Astrocyte of the hippocampus (primary cell): Measurements from ENCODE around the gene USP17L10.
"Not testable (repeated sequence)": the region's sequence is repeated elsewhere in the genome, so short reads cannot be mapped to it uniquely, and the experiment has no call there.

ENCODE experiments used
- DNase-seq: peaks from one replicate; pipeline ENCODE4 v3.0.0; 2011; ENCODE audit warnings: low read depth, low spot score

The USP17L10 gene, protein sequence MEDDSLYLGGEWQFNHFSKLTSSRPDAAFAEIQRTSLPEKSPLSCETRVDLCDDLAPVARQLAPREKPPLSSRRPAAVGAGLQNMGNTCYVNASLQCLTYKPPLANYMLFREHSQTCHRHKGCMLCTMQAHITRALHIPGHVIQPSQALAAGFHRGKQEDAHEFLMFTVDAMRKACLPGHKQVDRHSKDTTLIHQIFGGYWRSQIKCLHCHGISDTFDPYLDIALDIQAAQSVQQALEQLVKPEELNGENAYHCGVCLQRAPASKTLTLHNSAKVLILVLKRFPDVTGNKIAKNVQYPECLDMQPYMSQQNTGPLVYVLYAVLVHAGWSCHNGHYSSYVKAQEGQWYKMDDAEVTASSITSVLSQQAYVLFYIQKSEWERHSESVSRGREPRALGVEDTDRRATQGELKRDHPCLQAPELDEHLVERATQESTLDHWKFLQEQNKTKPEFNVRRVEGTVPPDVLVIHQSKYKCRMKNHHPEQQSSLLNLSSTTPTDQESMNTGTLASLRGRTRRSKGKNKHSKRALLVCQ

DNA sequence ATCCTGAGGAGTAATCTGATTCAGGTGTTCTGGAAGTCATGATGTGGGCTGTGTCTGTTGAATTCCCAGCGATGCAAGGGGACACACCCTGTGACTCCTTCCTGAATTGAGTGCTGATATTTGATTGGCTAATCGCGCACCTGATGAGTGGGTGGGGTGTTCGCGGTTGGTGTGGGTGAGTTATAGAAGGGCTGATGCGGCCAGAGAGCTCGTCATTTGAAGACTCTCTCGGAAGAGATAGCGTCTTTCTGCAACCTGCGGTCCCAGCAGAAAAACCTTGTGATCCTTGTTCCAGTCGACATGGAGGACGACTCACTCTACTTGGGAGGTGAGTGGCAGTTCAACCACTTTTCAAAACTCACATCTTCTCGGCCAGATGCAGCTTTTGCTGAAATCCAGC is at the start of gene USP17L10:
USP17L10 (plus strand) TSS at position 301 of the 400 bp plus-strand sequence; CDS start at position 301, 0 bp downstream.
- DNase-seq: not testable (repeated sequence)

DNA sequence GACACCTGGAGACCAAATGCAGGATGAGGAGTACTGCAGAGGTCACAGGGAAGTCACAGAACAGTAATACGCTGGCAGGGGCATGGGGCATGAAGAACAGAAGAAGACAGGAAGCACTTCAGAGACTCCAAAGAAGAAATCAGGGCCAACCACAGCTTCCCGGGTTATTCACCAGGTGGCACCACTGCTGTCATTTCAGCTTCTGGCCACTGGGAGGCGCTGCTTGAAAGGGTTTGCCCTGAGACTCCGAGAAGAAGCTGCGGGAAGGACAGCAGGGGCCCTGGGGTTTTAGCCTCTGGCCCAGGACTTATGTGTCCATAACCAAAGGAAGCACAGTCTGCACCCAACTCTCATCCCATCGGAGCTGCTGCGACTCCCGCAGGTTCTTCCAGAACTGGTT is 44.5 kb upstream of the USP17L10 start:
- DNase-seq: not testable (repeated sequence)

DNA sequence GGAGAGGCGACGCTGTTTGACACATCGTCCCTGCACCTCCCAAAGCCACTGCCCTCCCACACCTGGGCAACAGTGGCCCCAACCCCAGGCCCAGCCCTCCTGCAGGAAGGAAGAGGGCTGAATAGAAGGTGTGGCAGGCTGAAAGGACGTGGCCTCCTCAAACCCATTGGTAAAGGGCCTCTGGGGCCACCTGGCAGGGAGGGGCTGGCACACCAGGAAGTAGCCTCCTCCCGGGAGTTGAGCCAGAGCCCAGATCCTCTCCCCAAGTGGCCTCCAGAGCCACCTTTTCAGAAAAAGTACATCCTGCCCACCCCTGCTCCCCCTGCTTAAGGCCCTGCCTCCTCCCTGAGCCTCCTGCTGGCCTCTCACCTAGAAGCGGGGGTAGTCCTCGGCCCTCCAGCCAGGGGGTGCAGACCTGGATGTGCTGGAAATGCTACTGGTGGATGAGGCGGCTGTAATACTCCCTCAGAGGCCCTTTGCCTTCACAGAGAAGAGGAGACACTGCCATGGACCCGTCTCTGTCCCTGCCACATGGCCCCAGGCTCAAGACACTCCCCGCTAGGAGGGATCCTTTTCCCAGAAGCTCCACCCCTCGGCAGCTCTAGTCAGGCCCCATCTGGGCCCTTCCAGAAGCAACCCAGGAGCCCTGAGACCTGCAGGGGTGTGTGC is 40.5 kb upstream of the USP17L10 start, which contains the start of gene FAM90A26:
FAM90A26 (plus strand) TSS at position 619 of the 669 bp plus-strand sequence. CDS start 2,764 bp downstream, outside the sequence.
- DNase-seq: not testable (repeated sequence)

DNA sequence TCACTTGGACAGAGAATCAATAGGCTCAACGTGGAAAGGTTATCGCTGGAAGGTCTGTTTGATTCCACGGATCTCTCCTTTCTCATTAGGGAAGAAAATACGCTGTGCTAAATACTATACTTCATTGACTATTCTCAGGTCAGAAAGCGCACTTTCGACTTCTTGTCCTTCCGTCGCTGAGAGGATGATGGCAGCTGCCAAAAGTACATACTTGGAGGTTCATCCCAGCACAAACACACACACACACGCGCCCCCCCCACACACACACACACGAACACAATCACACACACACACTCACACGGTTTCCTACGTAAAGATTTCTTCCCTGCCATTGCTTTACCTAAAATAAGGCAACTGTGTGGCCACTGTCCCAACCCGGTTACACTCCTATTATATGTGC is 4.2 kb downstream of the USP17L10 start:
- DNase-seq: not testable (repeated sequence)

GRCh38 chr4:9215105-9215504 is 4.6 kb downstream of the USP17L10 start, which contains the start of gene USP17L11:
Gene USP17L11, plus strand, starts transcription at chr4:9215405. Its CDS starts 0 bp downstream, at chr4:9215405.
- DNase-seq: not testable (repeated sequence)

DNA sequence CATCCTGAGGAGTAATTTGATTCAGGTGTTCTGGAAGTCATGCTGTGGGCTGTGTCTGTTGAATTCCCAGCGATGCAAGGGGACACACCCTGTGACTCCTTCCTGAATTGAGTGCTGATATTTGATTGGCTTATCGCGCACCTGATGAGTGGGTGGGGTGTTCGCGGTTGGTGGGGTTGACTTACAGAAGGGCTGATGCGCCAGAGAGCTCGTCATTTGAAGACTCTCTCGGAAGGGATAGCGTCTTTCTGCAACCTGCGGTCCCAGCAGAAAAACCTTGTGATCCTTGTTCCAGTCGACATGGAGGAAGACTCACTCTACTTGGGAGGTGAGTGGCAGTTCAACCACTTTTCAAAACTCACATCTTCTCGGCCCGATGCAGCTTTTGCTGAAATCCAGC is 9.4 kb downstream of the USP17L10 start, which contains the start of gene USP17L12:
USP17L12 (plus strand) TSS at position 301 of the 400 bp plus-strand sequence; CDS start at position 301, 0 bp downstream.
- not testable (repeated sequence) for DNase-seq

- DNase-seq: not testable (repeated sequence)
Measured at GRCh38 chr4:9224596-9224995, 14.1 kb downstream of the USP17L10 start, which contains the start of gene USP17L13. Gene USP17L13, plus strand, starts transcription at chr4:9224896. Its CDS starts 0 bp downstream, at chr4:9224896.

GRCh38 chr4:9230249-9230648 is 19.8 kb downstream of the USP17L10 start:
- DNase-seq: not testable (repeated sequence)

DNA sequence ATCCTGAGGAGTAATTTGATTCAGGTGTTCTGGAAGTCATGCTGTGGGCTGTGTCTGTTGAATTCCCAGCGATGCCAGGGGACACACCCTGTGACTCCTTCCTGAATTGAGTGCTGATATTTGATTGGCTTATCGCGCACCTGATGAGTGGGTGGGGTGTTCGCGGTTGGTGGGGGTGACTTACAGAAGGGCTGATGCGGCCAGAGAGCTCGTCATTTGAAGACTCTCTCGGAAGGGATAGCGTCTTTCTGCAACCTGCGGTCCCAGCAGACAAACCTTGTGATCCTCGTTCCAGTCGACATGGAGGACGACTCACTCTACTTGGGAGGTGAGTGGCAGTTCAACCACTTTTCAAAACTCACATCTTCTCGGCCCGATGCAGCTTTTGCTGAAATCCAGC is 23.6 kb downstream of the USP17L10 start, which contains the start of gene USP17L15:
USP17L15 (plus strand) TSS at position 301 of the 400 bp plus-strand sequence; CDS start at position 301, 0 bp downstream.
- DNase-seq: not testable (repeated sequence)

- peak; percentile 0 for DNase-seq
Measured at GRCh38 chr4:9238461-9238860, 28.0 kb downstream of the USP17L10 start.

GRCh38 chr4:9243579-9243978 is 33.1 kb downstream of the USP17L10 start, which contains the start of gene USP17L17:
Gene USP17L17, plus strand, starts transcription at chr4:9243879. Its CDS starts 0 bp downstream, at chr4:9243879.
- not testable (repeated sequence) for DNase-seq

DNA sequence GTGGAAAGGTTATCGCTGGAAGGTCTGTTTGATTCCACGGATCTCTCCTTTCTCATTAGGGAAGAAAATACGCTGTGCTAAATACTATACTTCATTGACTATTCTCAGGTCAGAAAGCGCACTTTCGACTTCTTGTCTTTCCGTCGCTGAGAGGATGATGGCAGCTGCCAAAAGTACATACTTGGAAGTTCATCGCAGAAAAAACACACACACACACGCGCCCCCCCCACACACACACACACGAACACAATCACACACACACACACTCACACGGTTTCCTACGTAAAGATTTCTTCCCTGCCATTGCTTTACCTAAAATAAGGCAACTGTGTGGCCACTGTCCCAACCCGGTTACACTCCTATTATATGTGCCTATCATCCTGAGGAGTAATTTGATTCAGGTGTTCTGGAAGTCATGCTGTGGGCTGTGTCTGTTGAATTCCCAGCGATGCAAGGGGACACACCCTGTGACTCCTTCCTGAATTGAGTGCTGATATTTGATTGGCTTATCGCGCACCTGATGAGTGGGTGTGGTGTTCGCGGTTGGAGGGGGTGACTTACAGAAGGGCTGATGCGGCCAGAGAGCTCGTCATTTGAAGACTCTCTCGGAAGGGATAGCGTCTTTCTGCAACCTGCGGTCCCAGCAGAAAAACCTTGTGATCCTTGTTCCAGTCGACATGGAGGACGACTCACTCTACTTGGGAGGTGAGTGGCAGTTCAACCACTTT is 37.7 kb downstream of the USP17L10 start, which contains the start of gene USP17L18:
USP17L18 (plus strand) TSS at position 678 of the 728 bp plus-strand sequence; CDS start at position 678, 0 bp downstream.
- peak; percentile 8 for DNase-seq

DNA sequence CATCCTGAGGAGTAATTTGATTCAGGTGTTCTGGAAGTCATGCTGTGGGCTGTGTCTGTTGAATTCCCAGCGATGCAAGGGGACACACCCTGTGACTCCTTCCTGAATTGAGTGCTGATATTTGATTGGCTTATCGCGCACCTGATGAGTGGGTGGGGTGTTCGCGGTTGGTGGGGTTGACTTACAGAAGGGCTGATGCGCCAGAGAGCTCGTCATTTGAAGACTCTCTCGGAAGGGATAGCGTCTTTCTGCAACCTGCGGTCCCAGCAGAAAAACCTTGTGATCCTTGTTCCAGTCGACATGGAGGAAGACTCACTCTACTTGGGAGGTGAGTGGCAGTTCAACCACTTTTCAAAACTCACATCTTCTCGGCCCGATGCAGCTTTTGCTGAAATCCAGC is 42.6 kb downstream of the USP17L10 start, which contains the start of gene USP17L19:
USP17L19 (plus strand) TSS at position 301 of the 400 bp plus-strand sequence; CDS start at position 301, 0 bp downstream.
- DNase-seq: not testable (repeated sequence)

GRCh38 chr4:9257824-9258223 is 47.4 kb downstream of the USP17L10 start, which contains the start of gene USP17L20:
Gene USP17L20, plus strand, starts transcription at chr4:9258124. Its CDS starts 0 bp downstream, at chr4:9258124.
- DNase-seq: not testable (repeated sequence)
